ENCODE results near the gene C17orf113.
"Not testable (repeated sequence)": the region's sequence is repeated elsewhere in the genome, so short reads cannot be mapped to it uniquely, and the experiment has no call there.

Gene C17orf113

DNA sequence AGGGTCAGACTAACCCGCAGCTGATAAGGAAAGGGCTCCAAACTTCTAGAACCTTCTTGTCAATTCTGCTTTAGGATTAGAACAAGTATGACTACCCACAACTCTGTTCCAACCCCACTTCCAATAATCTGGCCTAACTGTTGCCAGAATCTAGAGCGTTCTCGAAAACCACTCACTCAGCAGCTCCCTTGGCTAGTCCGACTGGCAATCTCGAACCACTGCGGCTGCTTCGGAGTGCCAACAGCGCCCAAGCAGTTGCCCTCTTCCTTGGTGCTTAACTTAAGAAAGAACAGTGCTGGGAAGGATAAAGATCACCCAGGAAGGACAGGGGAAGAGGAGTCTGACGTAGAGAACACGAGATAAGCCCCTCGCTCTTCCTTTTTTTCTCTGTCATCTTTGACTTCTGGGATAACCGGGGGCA is 34.0 kb downstream of the C17orf113 start:
- DNase-seq: peak; percentile 15

- DNase-seq: not testable (repeated sequence)
Observed at GRCh38 chr17:42013740-42014139, 36.7 kb downstream of the C17orf113 start.

DNA sequence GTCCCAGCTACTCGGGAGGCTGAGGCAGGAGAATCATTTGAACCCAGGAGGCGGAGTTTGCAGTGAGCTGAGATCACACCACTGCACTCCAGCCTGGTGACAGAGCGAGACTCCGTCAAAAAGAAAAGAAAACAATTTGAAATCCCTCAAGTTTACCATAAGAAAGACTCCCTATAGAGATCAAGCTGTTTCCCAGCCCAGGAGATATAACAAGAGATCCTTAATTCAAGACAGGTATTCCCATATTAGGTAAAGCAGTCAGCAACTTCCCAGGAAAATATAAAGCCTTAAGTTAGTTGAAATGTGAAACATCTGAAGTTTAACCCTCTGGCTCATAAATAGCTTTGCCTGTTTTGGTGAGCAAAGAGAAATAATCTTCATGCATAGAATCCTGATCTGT is 38.0 kb downstream of the C17orf113 start:
- not testable (repeated sequence) for DNase-seq

- peak; percentile 29 for DNase-seq
Observed at GRCh38 chr17:42010898-42011516, 39.4 kb downstream of the C17orf113 start.

GRCh38 chr17:42010266-42010680 is 40.1 kb downstream of the C17orf113 start:
- peak; percentile 38 for DNase-seq

- DNase-seq: no peak
Observed at GRCh38 chr17:42009170-42009569, 41.2 kb downstream of the C17orf113 start.

DNA sequence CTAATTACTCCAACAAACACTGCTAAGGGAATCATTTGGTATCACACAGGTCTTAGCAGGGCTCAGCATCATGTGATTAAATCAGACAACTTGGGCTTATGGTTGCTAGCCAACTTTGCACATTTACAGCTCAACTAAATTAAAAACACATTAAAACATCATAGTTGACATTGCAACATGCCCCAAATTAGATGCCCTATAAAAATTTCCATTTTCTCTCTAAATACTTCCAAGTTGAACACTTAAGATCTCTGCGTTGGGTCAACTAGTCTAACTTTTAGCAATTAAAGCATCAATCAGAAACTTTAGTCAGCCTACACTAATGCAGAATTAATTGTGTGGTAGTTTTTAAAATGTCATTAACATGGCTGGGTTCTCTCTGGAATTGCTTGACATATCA is 45.2 kb downstream of the C17orf113 start:
- no peak for DNase-seq

GRCh38 chr17:42002792-42003301 is 47.6 kb downstream of the C17orf113 start:
- peak; percentile 53 for DNase-seq

GRCh38 chr17:42002175-42002791 is 48.1 kb downstream of the C17orf113 start:
- DNase-seq: no peak

DNA sequence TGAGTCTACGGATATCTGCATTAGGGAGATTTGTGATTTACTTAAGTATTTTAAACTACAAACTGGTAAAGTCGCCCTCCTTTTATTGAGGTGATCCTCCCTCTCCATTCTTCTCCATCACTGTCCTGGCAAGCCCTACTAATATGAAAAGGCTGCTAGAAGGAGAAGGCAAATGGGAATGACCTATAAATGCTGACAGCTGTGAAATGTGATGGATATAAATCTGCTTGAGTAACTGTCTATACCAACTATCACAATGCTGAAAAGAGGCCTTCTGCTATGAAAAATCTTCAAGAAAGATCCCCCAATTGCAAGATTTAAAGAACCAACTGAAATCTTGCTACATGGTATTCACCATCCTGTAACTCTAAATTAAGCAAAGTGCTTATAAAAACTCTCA is 48.7 kb downstream of the C17orf113 start:
- no peak for DNase-seq

- DNase-seq: no peak
Observed at GRCh38 chr17:42000413-42001133, 49.8 kb downstream of the C17orf113 start.

- DNase-seq: no peak
Observed at GRCh38 chr17:41998497-41998896, 51.9 kb downstream of the C17orf113 start.

- no peak for DNase-seq
Observed at GRCh38 chr17:41996855-41997164, 53.6 kb downstream of the C17orf113 start.

- DNase-seq: peak; percentile 14
Observed at GRCh38 chr17:41992576-41992975, 57.8 kb downstream of the C17orf113 start.

DNA sequence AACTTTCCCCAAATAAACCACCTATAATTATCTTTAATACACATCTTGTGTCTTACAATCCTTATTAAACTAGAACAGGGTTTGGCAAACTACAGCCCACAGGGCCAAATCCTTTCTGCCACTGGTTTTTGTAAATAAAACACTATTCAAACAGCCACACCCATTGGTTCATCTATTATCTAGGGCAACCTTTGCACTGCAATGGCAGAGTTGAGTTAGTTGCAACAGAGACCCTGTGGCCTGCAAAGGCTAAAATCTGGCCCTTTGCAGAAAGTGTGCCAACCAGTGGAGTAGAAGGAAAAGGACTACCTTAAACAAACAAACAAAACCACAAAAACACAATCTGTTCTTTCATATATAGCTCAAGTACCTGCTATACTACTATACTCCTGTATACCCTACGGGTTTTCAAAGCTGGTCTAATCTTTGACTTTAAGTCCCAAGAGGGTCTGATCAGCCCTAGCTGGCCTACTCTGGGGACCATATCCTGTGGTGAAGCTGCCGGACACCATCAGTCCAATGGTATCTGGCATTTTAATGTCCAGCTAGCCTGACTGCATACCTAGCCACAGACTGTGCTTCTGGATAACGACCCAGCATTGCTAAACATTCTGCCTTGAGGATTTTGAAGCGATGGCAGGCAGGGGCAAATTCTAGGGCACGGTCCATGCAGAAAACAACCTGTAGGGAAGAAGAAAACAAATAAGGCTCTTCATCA is 60.5 kb downstream of the C17orf113 start:
- no peak for DNase-seq

DNA sequence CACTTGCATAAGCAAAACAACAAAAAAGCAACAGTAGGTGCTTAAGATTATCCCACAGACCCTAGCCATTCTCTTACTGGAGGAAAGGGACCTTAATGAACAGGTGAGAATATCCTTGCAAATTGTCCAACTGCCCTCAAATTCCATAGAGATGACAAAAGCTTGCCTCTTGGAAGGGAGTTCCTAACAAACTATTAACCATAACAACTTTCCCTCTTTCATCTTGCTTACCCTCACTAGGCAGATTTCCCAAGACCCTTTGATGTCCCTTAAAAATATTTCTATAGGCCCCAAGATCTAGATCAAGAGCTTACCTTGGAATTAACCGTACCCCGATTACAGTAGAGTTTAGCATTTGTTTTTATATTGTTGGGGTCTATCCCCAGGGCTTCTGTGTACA is 62.0 kb downstream of the C17orf113 start:
- no peak for DNase-seq
